ENCODE data around the gene MBP.

Gene MBP

GRCh38 chr18:77145364-77145901 is 12.8 kb upstream of the MBP start:
- Histone ChIP-seq H3K9me3 (peaks cover 4% of the 10 kb centered on the region), H3K27me3 (ENCODE audit: low read depth) (no peaks in the 10 kb centered on the region), H3K4me3 (no peak overlapping the region), H3K4me1 (no peaks in the 10 kb centered on the region), H3K36me3 (replicated peaks) (no peaks in the 10 kb centered on the region)
- in situ Hi-C loops (cut with MboI; ENCODE audit: low sequenced_read_pairs): no loop called here
- no peak for DNase-seq (ENCODE audit: low spot score in 2 of 2)

DNA sequence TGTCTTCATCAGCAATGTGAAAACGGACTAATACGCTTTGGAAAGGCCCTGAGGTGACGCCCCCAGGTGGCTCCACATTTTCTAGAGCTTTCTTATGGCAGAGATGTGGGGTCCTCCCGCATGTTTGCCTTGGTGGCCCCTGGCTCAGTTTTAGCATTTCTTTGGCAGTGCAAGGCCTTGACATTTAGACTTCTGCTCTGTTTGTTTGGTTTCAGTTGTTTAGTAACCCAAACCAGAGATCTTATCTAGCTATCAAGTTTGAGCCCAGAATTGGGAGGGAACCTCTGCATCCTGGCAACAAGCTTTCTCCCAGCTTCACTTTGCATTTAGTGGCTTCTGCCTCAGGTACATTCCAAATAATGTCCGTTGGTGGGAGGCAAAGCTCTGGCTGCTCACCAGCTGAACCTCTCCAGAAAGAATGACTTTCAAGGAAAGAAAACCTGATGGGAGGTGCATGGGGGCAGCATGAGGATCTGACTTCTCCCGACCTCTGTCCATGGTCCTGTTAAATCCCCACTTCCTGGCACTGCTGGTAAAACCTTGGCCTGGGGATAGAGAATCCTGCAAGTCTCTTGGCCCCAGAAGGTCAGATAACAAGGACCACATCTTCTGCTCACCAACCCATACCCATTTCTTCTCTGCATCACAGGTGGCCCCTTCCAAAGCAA is 12.0 kb upstream of the MBP start:
- Histone ChIP-seq H3K36me3 (replicated peaks) (no peaks in the 10 kb centered on the region), H3K4me1 (no peaks in the 10 kb centered on the region), H3K4me3 (no peak overlapping the region), H3K27me3 (ENCODE audit: low read depth) (no peaks in the 10 kb centered on the region), H3K9me3 (peaks cover 4% of the 10 kb centered on the region)
- no peak for DNase-seq (ENCODE audit: low spot score in 2 of 2)
- in situ Hi-C loops (cut with MboI; ENCODE audit: low sequenced_read_pairs): no loop called here

DNA sequence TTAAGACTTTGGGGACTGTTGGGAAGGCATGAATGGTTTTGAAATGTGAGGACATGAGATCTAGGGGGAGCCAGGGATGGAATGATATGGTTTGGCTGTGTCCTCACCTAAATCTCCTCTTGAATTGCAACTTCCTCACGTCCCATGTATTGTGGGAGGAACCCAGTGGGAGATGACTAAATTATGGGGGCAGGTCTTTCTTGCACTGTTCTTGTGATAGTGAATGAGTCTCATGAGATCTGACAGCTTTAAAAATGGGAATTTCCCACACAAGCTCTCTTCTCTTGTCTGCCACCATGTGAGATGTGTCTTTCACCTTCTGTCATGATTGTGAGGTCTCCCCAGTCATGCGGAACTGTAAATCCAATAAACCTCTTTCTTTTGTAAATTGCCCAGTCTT is 11.5 kb upstream of the MBP start:
- Histone ChIP-seq H3K4me1 (no peaks in the 10 kb centered on the region), H3K4me3 (no peak overlapping the region), H3K27me3 (ENCODE audit: low read depth) (no peaks in the 10 kb centered on the region), H3K9me3 (peaks cover 4% of the 10 kb centered on the region), H3K36me3 (replicated peaks) (no peaks in the 10 kb centered on the region)
- DNase-seq (ENCODE audit: low spot score in 2 of 2): no peak
- in situ Hi-C loops (cut with MboI; ENCODE audit: low sequenced_read_pairs): no loop called here

DNA sequence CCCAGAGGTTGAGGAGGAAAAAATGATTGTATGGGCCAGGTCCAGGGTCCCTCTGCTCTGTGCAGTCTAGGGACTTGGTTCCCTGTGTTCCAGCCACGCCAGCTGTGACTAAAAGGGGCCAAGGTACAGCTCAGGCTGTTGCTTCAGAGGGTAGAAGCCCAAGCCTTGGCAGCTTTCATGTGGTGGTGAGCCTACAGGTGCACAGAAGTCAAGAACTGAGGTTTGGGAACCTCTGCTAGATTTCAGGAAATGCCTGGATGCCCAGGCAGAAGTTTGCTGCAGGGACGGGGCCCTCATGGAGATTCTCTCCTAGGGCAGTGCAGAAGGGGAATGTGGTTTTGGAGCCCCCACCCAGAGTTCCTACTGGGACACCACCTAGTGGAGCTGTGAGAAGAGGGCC is 10.6 kb upstream of the MBP start:
- Histone ChIP-seq H3K27me3 (ENCODE audit: low read depth) (no peaks in the 10 kb centered on the region), H3K4me3 (no peak overlapping the region), H3K9me3 (peaks cover 4% of the 10 kb centered on the region), H3K36me3 (replicated peaks) (no peaks in the 10 kb centered on the region), H3K4me1 (no peaks in the 10 kb centered on the region)
- in situ Hi-C loops (cut with MboI; ENCODE audit: low sequenced_read_pairs): no loop called here
- no peak for DNase-seq (ENCODE audit: low spot score in 2 of 2)

- no peak for DNase-seq (ENCODE audit: low spot score in 2 of 2)
- H3K27me3 ChIP-seq (ENCODE audit: low read depth): no peaks in the 10 kb centered on the region
- H3K4me3 ChIP-seq: no peak overlapping the region
- in situ Hi-C loops (cut with MboI; ENCODE audit: low sequenced_read_pairs): no loop called here
- H3K36me3 ChIP-seq (replicated peaks): no peaks in the 10 kb centered on the region
- no peaks in the 10 kb centered on the region for H3K4me1 ChIP-seq
- H3K9me3 ChIP-seq: peaks cover 4% of the 10 kb centered on the region
These were observed 9.0 kb upstream of the MBP start for GRCh38 chr18:77141401-77142118.

DNA sequence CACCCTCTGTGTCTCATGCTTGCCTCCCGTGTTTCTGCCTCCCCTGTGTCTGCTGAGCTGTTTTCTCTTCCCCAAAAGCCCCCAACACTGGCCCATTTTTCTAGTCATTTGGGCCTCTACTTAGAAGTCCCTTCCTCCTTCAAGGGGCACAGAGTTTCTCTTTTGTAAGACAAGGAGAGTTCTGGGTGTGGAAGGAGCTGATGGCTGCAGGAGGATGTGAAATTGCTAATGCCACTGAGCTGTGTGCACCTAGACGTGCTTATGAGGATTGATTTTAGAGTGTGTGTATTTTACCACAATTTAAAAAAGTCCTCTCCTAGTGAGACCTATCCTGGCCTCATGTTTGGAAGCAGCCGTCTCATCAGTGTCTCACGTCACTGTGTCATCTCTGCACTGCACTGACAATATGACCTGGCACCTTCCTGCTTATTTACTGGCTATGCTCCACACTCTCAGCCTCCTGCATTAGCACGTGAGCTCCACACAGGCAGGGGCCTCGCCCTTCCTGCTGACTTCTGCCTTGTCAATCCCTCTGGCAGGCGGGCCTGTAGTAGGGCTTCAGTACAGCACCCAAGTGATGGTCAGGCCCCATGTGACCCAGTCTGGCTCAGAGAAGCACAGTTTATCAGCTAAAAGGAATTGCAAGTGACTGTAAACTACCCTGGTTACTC is 8.0 kb upstream of the MBP start:
- in situ Hi-C loops (cut with MboI; ENCODE audit: low sequenced_read_pairs): no loop called here
- Histone ChIP-seq H3K4me3 (no peak overlapping the region), H3K27me3 (ENCODE audit: low read depth) (no peaks in the 10 kb centered on the region), H3K4me1 (no peaks in the 10 kb centered on the region), H3K36me3 (replicated peaks) (no peaks in the 10 kb centered on the region), H3K9me3 (peaks cover 4% of the 10 kb centered on the region)
- DNase-seq (ENCODE audit: low spot score in 2 of 2): no peak

GRCh38 chr18:77140030-77140429 is 7.4 kb upstream of the MBP start:
- in situ Hi-C loops (cut with MboI; ENCODE audit: low sequenced_read_pairs): no loop called here
- no peak for DNase-seq (ENCODE audit: low spot score in 2 of 2)
- no peaks in the 10 kb centered on the region for H3K27me3 ChIP-seq (ENCODE audit: low read depth)
- no peaks in the 10 kb centered on the region for H3K4me1 ChIP-seq
- peaks cover 4% of the 10 kb centered on the region for H3K9me3 ChIP-seq
- no peak overlapping the region for H3K4me3 ChIP-seq
- H3K36me3 ChIP-seq (replicated peaks): no peaks in the 10 kb centered on the region

DNA sequence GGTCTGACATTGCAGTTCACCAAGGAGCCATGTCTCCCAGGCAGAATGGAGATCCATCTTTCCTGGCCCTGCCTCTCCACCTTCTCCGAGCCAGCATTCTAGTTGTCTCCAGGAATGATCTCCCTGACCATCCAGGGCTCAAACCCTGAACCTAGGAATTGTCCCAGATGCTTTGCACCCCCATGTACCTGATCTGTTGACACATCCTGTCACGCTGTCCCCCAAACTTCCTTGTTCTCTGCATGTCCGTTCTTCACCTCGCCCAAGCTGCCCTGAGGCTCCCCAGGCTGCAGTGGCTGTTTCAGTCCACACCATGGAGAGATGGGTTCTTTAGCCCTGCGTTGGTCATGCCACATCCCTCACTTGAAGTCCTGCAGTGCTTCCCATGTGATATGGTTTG is 7.0 kb upstream of the MBP start:
- no peaks in the 10 kb centered on the region for H3K27me3 ChIP-seq (ENCODE audit: low read depth)
- DNase-seq (ENCODE audit: low spot score in 2 of 2): no peak
- no peak overlapping the region for H3K4me3 ChIP-seq
- in situ Hi-C loops (cut with MboI; ENCODE audit: low sequenced_read_pairs): no loop called here
- H3K9me3 ChIP-seq: peaks cover 4% of the 10 kb centered on the region
- no peaks in the 10 kb centered on the region for H3K36me3 ChIP-seq (replicated peaks)
- no peaks in the 10 kb centered on the region for H3K4me1 ChIP-seq

- in situ Hi-C loops (cut with MboI; ENCODE audit: low sequenced_read_pairs): no loop called here
- DNase-seq (ENCODE audit: low spot score in 2 of 2): no peak
- Histone ChIP-seq H3K4me1 (no peaks in the 10 kb centered on the region), H3K27me3 (ENCODE audit: low read depth) (no peaks in the 10 kb centered on the region), H3K36me3 (replicated peaks) (no peaks in the 10 kb centered on the region), H3K9me3 (no peaks in the 10 kb centered on the region), H3K4me3 (no peak overlapping the region)
These were observed 5.7 kb upstream of the MBP start for GRCh38 chr18:77138270-77138669.

GRCh38 chr18:77137851-77138250 is 5.3 kb upstream of the MBP start:
- H3K9me3 ChIP-seq: no peaks in the 10 kb centered on the region
- in situ Hi-C loops (cut with MboI; ENCODE audit: low sequenced_read_pairs): no loop called here
- no peaks in the 10 kb centered on the region for H3K4me1 ChIP-seq
- no peak for DNase-seq (ENCODE audit: low spot score in 2 of 2)
- no peak overlapping the region for H3K4me3 ChIP-seq
- H3K27me3 ChIP-seq (ENCODE audit: low read depth): no peaks in the 10 kb centered on the region
- H3K36me3 ChIP-seq (replicated peaks): no peaks in the 10 kb centered on the region

- in situ Hi-C loops (cut with MboI; ENCODE audit: low sequenced_read_pairs): no loop called here
- no peak overlapping the region for H3K4me3 ChIP-seq
- no peak for DNase-seq (ENCODE audit: low spot score in 2 of 2)
- H3K9me3 ChIP-seq: no peaks in the 10 kb centered on the region
- no peaks in the 10 kb centered on the region for H3K27me3 ChIP-seq (ENCODE audit: low read depth)
- H3K36me3 ChIP-seq (replicated peaks): no peaks in the 10 kb centered on the region
- H3K4me1 ChIP-seq: no peaks in the 10 kb centered on the region
These were observed 4.5 kb upstream of the MBP start for GRCh38 chr18:77136871-77137665.

- H3K4me1 ChIP-seq: no peaks in the 10 kb centered on the region
- no peaks in the 10 kb centered on the region for H3K9me3 ChIP-seq
- in situ Hi-C loops (cut with MboI; ENCODE audit: low sequenced_read_pairs): no loop called here
- H3K27me3 ChIP-seq (ENCODE audit: low read depth): no peaks in the 10 kb centered on the region
- no peak overlapping the region for H3K4me3 ChIP-seq
- DNase-seq (ENCODE audit: low spot score in 2 of 2): no peak
- H3K36me3 ChIP-seq (replicated peaks): no peaks in the 10 kb centered on the region
These were observed 3.6 kb upstream of the MBP start for GRCh38 chr18:77136076-77136718.

DNA sequence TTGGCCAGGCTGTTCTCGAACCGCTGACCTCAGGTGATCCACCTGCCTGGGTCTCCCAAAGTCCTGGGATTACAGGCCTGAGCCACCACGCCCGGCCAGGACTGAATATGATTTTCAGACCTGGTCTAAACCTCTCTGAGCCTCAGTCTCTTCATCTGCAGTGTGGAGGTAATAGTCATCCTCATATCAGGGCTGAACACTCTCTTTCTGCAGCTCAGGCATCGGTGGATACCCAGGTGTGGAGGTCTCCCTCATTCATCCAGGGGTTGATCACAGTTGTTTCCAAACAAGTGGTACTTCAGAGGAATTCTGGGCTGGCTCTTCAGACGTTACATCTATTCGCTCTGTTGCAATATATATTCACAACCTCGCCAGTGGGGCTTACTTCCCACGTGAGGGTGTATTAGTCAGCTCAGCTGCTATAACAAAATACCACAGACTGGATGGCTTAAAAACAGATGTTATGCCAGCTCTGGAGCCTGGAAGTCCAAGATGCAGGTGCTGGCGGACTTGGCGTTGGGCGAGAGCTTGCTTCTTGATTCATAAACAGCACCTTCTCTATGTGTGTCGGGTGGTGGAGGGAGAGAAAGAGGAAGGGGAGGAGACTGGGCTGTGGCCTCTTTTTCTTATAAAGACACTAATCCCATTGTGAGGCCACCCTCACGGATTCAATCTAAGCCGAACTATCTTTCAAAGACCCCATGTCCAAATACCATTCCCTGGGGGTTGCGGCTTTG is 2.9 kb upstream of the MBP start:
- no peaks in the 10 kb centered on the region for H3K4me1 ChIP-seq
- H3K36me3 ChIP-seq (replicated peaks): no peaks in the 10 kb centered on the region
- no peak for DNase-seq (ENCODE audit: low spot score in 2 of 2)
- no peak overlapping the region for H3K4me3 ChIP-seq
- in situ Hi-C loops (cut with MboI; ENCODE audit: low sequenced_read_pairs): no loop called here
- H3K9me3 ChIP-seq: no peaks in the 10 kb centered on the region
- H3K27me3 ChIP-seq (ENCODE audit: low read depth): no peaks in the 10 kb centered on the region

Measured in HAP-1 (cell line).